Inflammatory macrophage (primary cell): ENCODE results near the gene HPSE2.

ENCODE experiments used
- DNase-seq, 2 donors: peaks; one replicate each; pipeline ENCODE4 v3.0.0-alpha.2; 2020 to 2022

The HPSE2 gene

GRCh38 chr10:98485959-98486358, 749.7 kb downstream of the HPSE2 start:
- no peak for DNase-seq

GRCh38 chr10:98483658-98484057, 752.0 kb downstream of the HPSE2 start:
- DNase-seq: no peak

- DNase-seq: no peak
Observed at GRCh38 chr10:98482096-98482495, 753.6 kb downstream of the HPSE2 start.

GRCh38 chr10:98481404-98481945, 754.2 kb downstream of the HPSE2 start:
- DNase-seq: no peak

DNA sequence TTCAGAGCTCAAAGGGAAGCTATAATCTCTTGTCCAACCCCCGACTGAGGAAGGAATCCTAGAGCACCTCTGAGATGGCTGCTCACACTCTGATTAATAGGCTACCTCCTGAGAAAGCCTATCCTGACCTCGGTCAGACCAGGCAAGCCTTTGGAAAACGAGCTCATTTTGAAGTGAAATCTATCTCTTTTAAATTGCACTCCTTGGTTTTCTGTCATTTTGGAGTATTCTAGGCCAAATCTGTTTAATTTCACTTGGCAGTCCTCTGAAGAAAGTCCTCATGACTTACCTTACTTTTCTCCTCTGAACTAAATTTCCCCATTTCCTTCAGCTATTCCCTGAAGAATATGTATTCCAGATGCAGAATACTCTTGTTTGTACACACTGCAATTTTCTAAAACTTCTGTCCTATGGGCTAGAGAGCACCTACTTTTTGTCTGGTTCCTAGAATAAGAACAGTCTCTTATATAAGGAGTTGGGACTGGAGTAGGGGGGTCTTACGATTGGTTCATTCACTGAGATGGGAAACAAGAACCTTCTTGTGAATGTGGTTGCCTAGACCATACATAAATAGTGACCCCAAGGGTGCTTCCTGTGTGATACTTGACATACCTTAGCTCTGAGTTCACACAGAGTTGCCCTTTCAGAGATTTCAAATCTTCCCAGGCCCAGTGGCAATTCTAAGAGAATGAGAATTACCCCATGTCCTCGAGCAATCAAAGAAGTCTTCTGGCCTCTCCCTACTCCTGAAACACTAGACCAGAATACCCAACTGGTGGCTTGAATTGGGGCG, 757.0 kb downstream of the HPSE2 start:
- DNase-seq: no peak

GRCh38 chr10:98477861-98478260, 757.8 kb downstream of the HPSE2 start:
- no peak for DNase-seq

DNA sequence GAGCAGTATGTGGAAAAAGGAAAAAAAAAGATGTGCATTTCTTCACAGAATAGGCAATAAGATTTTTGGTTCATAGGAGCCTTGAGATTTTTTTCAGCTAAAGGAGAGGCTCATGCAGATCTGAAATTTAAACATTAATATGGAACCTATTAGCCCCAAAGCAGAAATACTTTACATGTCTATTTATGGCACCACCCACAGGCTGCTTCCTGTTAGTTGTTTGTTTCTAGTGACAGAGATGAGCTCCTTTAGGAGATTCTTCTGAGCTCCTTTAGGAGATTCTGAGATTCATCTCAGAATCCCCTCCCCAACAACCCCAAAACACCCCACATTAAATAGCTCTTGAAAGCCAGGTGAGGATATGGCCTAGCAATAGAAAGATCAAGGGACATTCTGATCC, 761.0 kb downstream of the HPSE2 start:
- peak; percentile 29 to 40 for DNase-seq

GRCh38 chr10:98472196-98472595, 763.5 kb downstream of the HPSE2 start:
- no peak for DNase-seq

- DNase-seq: no peak
Observed at GRCh38 chr10:98470850-98471249, 764.8 kb downstream of the HPSE2 start.

GRCh38 chr10:98469001-98469931, 766.4 kb downstream of the HPSE2 start:
- DNase-seq: no peak

DNA sequence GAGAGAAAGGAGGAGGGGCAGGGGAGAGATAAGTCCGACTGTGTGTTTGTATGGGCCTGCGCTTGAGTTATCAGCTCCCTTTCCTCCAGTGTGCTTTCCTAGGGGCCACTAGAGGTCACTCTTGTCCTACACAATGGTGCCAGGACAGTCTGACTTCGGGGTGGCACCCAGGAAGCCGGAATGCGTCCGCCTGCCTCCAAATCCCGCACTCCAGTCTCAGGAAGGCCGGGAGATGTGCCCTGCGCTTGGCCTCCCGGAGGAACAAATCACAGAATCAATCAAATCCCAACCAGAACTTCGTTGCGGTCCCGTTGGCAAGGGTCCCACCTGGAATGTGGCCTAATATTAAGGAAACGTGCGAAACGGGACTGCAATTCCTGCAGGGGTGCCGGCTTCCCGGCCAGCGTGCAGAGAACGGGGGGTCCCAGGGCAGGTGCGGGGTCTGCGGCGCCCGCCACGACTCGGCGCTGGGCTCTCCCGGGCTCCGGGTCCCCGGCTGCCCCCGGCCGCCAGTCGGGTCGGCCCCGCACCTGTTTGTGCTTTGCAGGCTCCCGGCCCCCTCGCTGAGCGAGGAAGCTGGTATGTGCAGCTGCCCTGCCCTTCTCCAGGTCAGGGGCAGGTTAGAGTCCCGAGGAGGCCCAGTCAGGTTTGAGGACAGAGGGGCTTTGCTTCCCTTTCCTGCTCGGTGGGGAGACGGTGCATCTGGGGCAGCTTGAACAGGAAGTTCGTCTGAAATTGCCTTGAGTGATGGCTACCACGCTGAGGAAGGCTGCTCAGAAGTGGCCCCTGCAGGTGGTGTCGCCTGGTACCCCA, 767.9 kb downstream of the HPSE2 start:
- DNase-seq: peak; percentile 82 to 88

GRCh38 chr10:98466861-98467505, 768.7 kb downstream of the HPSE2 start:
- no peak for DNase-seq

- no peak for DNase-seq
Observed at GRCh38 chr10:98465866-98466265, 769.8 kb downstream of the HPSE2 start.

GRCh38 chr10:98463976-98464754, 771.5 kb downstream of the HPSE2 start:
- peak; percentile 24 to 59 for DNase-seq

- no peak for DNase-seq
Observed at GRCh38 chr10:98463016-98463415, 772.6 kb downstream of the HPSE2 start.

GRCh38 chr10:98461500-98461842, 774.2 kb downstream of the HPSE2 start:
- DNase-seq: no peak

DNA sequence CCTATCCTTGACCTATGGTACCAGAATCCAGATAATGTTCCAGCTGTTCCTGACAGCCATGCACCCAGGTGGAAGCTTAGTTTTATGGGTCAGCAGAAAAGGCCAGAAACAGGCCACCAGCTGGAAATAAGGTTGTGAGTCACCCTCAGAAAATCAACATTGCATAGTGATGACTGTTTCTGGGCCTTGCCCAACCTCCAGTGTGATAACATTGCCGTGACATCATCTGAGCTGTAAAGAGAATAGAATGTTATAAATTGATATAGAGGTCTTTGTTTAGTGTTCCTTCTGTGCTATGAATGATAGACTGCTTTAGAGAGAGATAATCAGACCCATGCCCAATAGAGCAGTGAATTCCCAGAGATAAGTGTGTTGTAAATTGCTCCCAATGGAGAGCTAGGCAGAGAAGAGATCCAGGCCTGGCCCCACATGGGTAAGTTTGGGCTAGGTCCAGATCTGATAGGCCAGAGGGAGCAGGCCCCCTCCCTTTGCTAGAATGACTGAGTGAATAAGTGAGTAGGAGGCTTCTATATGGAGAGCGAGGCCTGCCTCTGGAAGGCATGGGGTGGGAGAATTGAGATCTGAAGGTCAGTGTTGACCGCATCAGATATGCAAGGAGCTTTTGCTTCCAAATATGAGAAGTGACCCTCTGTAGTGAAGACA, 774.7 kb downstream of the HPSE2 start:
- DNase-seq: peak; percentile 75 to 87

- DNase-seq: no peak
Observed at GRCh38 chr10:98458809-98459784, 776.6 kb downstream of the HPSE2 start.

DNA sequence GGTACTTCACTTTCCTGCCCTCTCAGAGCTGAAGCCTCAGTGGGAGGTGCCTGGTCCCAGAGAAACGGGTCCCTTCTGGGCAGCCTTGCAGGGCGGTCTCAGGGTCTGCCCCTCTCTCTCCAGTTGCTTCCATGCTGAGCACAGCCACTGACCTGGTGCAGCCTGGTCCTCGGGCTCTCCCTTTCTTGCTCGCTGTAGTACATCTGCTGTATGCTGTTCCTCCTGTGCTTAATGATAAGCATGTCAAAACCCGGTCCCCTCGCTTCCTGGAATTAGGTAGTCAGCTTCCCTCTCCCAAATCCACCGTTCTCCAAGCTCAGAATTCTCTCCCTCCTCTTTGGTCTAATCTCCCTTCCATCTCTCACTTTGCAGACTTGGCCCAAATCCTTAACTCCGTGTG, 777.9 kb downstream of the HPSE2 start:
- DNase-seq: no peak
